Epithelial cell of proximal tubule (primary cell): ENCODE data around the gene ZCCHC7. TPM values are rescaled to one million over a fixed set of nuclear protein-coding genes. Genes with fewer than 3 reads are reported as not detected.

Experiments used
- DNase-seq: peaks from one replicate; pipeline ENCODE4 v3.0.0-alpha.2; 2011; ENCODE audit warnings: low read depth
- H3K4me3 ChIP-seq: 2 replicates; pipeline ENCODE4 v1.5.1; 2011; ENCODE audit warnings: low read depth, mild to moderate bottlenecking, low read length
- total RNA-seq: library from RNA; depleted of rRNA; stranded (reverse); fragments of >200 nt; gene quantifications from 2 replicates; pipeline ENCODE4 v1.2.3, GENCODE V29; 2015
- TF ChIP-seq, protein P1 (sequence below): conservative IDR thresholded peaks from 2 replicates; pipeline ENCODE4 v1.5.1; 2012; ENCODE audit warnings: low read depth, mild to moderate bottlenecking, low read length

ZCCHC7 gene
- total RNA-seq, 1 donor from 2014 or later = 13.3 TPM

DNA sequence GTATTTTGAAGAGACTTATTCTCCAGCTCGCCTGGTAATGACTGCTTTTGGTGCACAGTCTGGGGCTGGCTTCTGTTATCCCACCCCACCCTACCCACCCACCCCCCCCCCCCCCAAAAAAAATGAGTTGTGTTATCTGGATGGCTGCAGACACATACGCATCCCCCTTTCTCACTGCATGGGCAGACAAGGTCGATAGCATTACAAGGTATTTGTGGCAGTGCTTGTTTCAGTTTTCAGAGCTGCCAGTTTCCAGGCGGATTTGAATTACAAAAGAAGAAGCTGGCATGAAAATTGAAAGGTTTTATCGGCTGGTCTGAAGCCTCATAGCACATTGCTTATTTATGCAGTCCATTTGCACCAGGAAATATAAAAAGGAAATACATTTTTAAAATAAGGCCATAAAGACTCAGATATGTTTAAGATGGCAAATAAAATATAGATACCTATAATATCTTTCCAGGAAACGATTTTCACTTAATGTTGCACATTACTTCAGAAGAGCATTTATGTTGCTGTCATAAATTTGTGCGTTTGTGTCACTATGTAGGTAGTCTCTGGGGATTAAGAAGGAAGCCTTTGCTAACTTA, 217.0 kb downstream of the ZCCHC7 start:
- TF ChIP-seq, protein P1, sequence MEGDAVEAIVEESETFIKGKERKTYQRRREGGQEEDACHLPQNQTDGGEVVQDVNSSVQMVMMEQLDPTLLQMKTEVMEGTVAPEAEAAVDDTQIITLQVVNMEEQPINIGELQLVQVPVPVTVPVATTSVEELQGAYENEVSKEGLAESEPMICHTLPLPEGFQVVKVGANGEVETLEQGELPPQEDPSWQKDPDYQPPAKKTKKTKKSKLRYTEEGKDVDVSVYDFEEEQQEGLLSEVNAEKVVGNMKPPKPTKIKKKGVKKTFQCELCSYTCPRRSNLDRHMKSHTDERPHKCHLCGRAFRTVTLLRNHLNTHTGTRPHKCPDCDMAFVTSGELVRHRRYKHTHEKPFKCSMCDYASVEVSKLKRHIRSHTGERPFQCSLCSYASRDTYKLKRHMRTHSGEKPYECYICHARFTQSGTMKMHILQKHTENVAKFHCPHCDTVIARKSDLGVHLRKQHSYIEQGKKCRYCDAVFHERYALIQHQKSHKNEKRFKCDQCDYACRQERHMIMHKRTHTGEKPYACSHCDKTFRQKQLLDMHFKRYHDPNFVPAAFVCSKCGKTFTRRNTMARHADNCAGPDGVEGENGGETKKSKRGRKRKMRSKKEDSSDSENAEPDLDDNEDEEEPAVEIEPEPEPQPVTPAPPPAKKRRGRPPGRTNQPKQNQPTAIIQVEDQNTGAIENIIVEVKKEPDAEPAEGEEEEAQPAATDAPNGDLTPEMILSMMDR = no peak
- DNase-seq = no peak
- H3K4me3 ChIP-seq = no peak overlapping the region

DNA sequence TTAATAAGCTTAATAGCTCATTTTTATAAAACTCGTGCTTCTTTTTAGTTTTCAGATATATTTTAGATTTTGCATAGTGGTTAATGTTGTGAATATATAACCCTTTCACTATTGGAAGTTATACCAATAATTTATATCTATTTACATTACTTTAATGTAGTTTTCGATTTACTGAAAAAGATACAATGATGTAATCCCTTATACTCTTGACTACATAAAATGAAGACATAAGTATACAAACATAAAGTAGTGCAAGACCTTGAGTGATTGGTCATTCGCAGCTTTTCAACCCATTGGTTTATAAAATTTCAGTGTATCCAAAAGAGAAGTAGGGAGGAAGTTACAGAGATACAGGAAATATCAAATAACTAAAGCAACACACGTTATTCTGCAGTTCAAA, 217.8 kb downstream of the ZCCHC7 start:
- no peak overlapping the region for H3K4me3 ChIP-seq
- TF ChIP-seq, protein P1 = no peak
- DNase-seq = no peak

DNA sequence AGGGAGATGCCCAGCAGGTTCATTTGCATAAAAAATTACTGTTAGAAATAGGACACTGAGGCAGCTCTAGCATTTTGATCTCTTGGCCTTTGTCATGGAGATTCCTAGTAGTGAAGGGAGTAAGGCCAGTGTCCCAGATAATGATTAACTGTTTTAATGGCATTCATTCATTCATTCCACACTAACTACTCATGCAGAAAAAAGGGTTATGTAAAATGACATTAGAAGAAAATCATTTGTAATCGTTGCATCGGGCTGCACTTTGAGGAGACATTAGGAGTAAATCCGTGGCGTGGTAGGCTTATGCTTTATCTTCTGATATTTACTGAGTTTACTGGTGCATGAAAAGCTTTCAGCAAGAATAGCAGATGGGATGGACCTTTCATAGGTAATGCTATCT, 219.5 kb downstream of the ZCCHC7 start:
- TF ChIP-seq, protein P1 = no peak
- DNase-seq = no peak

DNA sequence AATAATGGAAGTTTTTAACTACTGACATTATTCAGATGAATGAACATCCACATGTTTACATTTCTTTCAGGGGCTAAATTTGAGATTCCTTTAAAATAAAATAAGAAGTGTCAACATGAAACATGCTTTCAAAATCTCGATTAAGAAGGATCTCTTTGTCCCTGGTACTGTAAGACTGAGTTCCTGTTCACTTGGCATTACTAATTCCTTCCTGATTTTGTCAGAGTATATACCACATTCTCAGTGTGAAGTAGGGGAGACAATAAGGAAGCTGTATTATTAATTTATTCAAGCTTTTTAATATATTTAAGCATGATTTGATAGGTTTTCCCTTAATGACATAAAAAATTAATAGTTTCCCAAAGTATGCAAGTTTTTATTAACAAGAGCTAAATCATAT, 220.6 kb downstream of the ZCCHC7 start:
- no peak for DNase-seq
- no peak overlapping the region for H3K4me3 ChIP-seq
- TF ChIP-seq, protein P1 = no peak

More for the DNA sequence above, 219.5 kb downstream of the ZCCHC7 start:
- H3K4me3 ChIP-seq = no peak overlapping the region

DNA sequence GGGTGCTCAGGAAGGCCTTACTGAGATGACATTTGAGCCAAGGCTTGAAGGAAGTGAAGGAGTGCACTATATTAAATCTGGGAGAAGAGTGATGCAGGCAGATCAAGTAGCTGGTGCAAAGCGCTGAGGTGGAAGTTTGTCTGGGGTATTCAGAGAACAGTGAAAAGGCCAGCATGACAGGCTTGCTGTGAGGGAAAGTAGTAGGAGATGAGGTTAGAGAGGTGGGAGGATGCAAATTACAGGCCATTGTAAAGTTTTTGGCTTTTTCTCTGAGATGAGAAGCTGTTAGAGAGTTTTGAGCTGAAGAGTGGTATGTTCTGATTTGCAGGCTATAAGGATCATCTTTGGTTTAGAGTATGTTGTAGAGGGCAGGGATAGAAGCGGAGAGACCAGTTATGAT, 221.3 kb downstream of the ZCCHC7 start:
- H3K4me3 ChIP-seq = no peak overlapping the region
- DNase-seq = no peak
- TF ChIP-seq, protein P1 = no peak

DNA sequence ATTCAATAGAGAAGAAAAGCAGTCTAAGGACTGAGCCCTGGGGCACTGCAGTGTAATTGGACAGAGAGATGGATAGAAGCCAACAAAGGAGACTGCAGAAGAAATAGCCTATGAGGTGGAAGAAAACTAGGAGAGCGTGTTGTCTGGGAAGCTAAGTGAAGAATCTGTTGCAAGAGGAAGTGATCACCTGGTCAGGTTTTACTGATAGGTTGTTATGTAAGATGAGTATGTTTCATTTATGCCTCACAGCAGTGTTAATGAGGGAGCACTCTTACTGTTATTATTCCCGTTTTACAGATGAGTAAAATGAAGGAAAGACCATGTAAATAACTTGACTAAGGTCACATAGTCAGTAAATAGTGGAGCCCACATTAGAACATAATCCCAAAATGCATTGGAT, 222.1 kb downstream of the ZCCHC7 start:
- DNase-seq = no peak
- no peak overlapping the region for H3K4me3 ChIP-seq
- TF ChIP-seq, protein P1 = no peak

DNA sequence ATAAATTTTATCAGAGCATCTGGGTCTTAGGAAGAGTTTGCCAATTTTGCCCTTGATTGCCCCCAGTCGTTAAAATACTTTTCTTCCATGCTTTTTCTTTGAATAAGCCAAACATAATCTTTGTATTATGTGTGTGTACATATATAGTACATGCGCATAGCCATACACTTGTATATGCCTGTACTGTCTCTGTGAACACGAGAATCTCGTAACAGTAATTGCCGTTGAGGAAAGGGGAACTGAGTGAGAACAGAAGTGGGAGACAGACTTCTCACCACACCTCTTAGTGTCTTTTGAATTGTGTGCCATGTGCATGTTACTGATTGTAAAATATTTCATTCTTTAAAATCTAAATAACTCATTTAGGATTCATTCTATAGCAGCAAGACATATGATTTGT, 222.5 kb downstream of the ZCCHC7 start:
- no peak for DNase-seq

More for the DNA sequence above, 222.5 kb downstream of the ZCCHC7 start:
- TF ChIP-seq, protein P1 = no peak
- no peak overlapping the region for H3K4me3 ChIP-seq
